Smooth muscle cell (in vitro differentiated cells): ENCODE data around the gene TNS2. TPM values are rescaled to one million over a fixed set of nuclear protein-coding genes. Genes with fewer than 3 reads are reported as not detected.
A peak's percentile ranks its signal among the peaks of the same experiment; 100 is the strongest.

Experiments
- DNase-seq: peaks from one replicate; lab custom pipeline; 2025; ENCODE audit not compliant: unreplicated experiment; lab: John Stamatoyannopoulos, UW
- H2AFZ ChIP-seq: fragments of 200-600 bp; sonication (generic); 2 replicates; pipeline ENCODE4 v1.6.0; 2016; ENCODE audit warnings: antibody characterized with exemption, low read depth, mild to moderate bottlenecking
- H3F3A ChIP-seq: fragments of 200-600 bp; sonication (generic); 2 replicates; pipeline ENCODE4 v1.6.0; 2017; ENCODE audit warnings: antibody characterized with exemption, low read depth
- H3K27ac ChIP-seq: fragments of 200-600 bp; sonication (generic); 2 replicates; pipeline ENCODE4 v1.5.1; 2016; ENCODE audit warnings: low read depth, mild to moderate bottlenecking
- H3K27me3 ChIP-seq: fragments of 200-600 bp; sonication (generic); 2 replicates; pipeline ENCODE4 v1.6.1; 2016; ENCODE audit warnings: low read depth, mild to moderate bottlenecking
- H3K36me3 ChIP-seq: fragments of 200-600 bp; sonication (generic); 2 replicates; pipeline ENCODE4 v1.5.1; 2016; ENCODE audit warnings: low read depth
- H3K4me1 ChIP-seq: fragments of 200-600 bp; sonication (generic); 2 replicates; pipeline ENCODE4 v1.5.1; 2016; ENCODE audit warnings: low read depth
- H3K4me2 ChIP-seq: fragments of 200-600 bp; sonication (generic); 2 replicates; pipeline ENCODE4 v1.6.0; 2016; ENCODE audit warnings: mild to moderate bottlenecking
- H3K4me3 ChIP-seq: fragments of 200-600 bp; sonication (generic); 2 replicates; pipeline ENCODE4 v1.5.1; 2016; ENCODE audit warnings: mild to moderate bottlenecking
- H3K79me2 ChIP-seq: fragments of 200-600 bp; sonication (generic); 2 replicates; pipeline ENCODE4 v1.6.0; 2016; ENCODE audit warnings: low read depth, mild to moderate bottlenecking
- H3K9ac ChIP-seq: fragments of 200-600 bp; sonication (generic); 2 replicates; pipeline ENCODE4 v1.6.0; 2016; ENCODE audit warnings: low read depth
- H3K9me3 ChIP-seq: fragments of 200-600 bp; sonication (generic); replicated peaks from 2 replicates; pipeline ENCODE4 v1.5.1; 2016; ENCODE audit warnings: low read depth
- H4K20me1 ChIP-seq: fragments of 200-600 bp; sonication (generic); 2 replicates; pipeline ENCODE4 v1.6.0; 2016; ENCODE audit warnings: low read depth
- CTCF ChIP-seq: fragments of 200-600 bp; sonication (generic); IDR thresholded peaks from 2 replicates; pipeline ENCODE4 v1.5.1; 2017; ENCODE audit warnings: borderline replicate concordance, mild to moderate bottlenecking, antibody characterized with exemption; ENCODE audit not compliant: insufficient read depth, poor library complexity, severe bottlenecking
- WGBS: methylation state at CpG from one replicate; pipeline ENCODE4 v1.1.7; 2016; ENCODE audit warnings: low lambda C conversion rate; 5-methylcytosine and 5-hydroxymethylcytosine counted together
- polyA plus RNA-seq: library from polyadenylated mRNA; unstranded; fragments of >200 nt; fragmentation: Nextera tagmentation; extraction: Ambion mirVana; gene quantifications from 2 replicates; pipeline ENCODE4 v1.2.1, GENCODE V29; 2016
- total RNA-seq: library from RNA; depleted of rRNA; stranded (reverse); fragments of >200 nt; gene quantifications from 2 replicates; pipeline ENCODE4 v1.2.3, GENCODE V29; 2014

The TNS2 gene
- total and polyA plus RNA-seq, 2 experiments from 2014 or later = 9.3 to 17.4 TPM

- peak within 1 kb of the TSS; percentile 95 for H2AFZ ChIP-seq
- no peaks in the 10 kb centered on the region for H4K20me1 ChIP-seq
- H3K4me2 ChIP-seq = peak within 1 kb of the TSS; percentile 97
- 1% methylated on average over 29 of the region's 51 CpGs for whole genome bisulfite sequencing
- H3K4me3 ChIP-seq = peak within 1 kb of the TSS; percentile 61
- peak within 1 kb of the TSS; percentile 28 for H3K27ac ChIP-seq
- H3K4me1 ChIP-seq = peaks cover 31% of the 10 kb centered on the region
- H3K9me3 ChIP-seq = no peaks in the 10 kb centered on the region
- no peaks in the 10 kb centered on the region for H3K36me3 ChIP-seq
- H3F3A ChIP-seq = peaks cover 17% of the 10 kb centered on the region
- DNase-seq = no peak
- H3K9ac ChIP-seq = no peak within 1 kb of the TSS
- no peak for TF ChIP-seq CTCF
- H3K27me3 ChIP-seq = no peaks in the 10 kb centered on the region
- H3K79me2 ChIP-seq = no peaks in the 10 kb centered on the region
Observed at GRCh38 chr12:53097564-53098353, 47.9 kb downstream of the TNS2 start, which contains the start of gene IGFBP6. TSS of gene IGFBP6 (plus strand) at chr12:53097667. CDS start at chr12:53097718, 51 bp downstream.

- H3K4me1 ChIP-seq = peaks cover 31% of the 10 kb centered on the region
- H2AFZ ChIP-seq = peak overlapping the region; percentile 95
- no peaks in the 10 kb centered on the region for H3K9me3 ChIP-seq
- H3K4me2 ChIP-seq = peak overlapping the region; percentile 97
- 24% methylated on average over 13 of the region's 13 CpGs for WGBS
- H3F3A ChIP-seq = peaks cover 17% of the 10 kb centered on the region
- H3K36me3 ChIP-seq = no peaks in the 10 kb centered on the region
- H3K79me2 ChIP-seq = no peaks in the 10 kb centered on the region
- H3K27me3 ChIP-seq = no peaks in the 10 kb centered on the region
- peak overlapping the region; percentile 28 for H3K27ac ChIP-seq
- no peaks in the 10 kb centered on the region for H4K20me1 ChIP-seq
- TF ChIP-seq CTCF = no peak
- no peak overlapping the region for H3K9ac ChIP-seq
- DNase-seq = no peak
- H3K4me3 ChIP-seq = peak overlapping the region; percentile 61
Observed at GRCh38 chr12:53098354-53098981, 48.6 kb downstream of the TNS2 start.

- Histone ChIP-seq H3K79me2 (no peaks in the 10 kb centered on the region), H3K4me3 (no peak overlapping the region), H2AFZ (no peak overlapping the region), H3K27me3 (no peaks in the 10 kb centered on the region), H3F3A (peaks cover 17% of the 10 kb centered on the region), H4K20me1 (no peaks in the 10 kb centered on the region), H3K4me2 (peak overlapping the region; percentile 97), H3K27ac (peak overlapping the region; percentile 28), H3K36me3 (no peaks in the 10 kb centered on the region), H3K9me3 (no peaks in the 10 kb centered on the region), H3K4me1 (peaks cover 31% of the 10 kb centered on the region), H3K9ac (no peak overlapping the region)
- TF ChIP-seq CTCF = peak; percentile 98
- peak; percentile 75 for DNase-seq
- 19% methylated on average over 6 of the region's 6 CpGs for WGBS
Observed at GRCh38 chr12:53099071-53099882, 49.4 kb downstream of the TNS2 start.
